Duodenal mucosa (tissue), 2 donors: Measurements from ENCODE around the gene ART5.
"Not testable (repeated sequence)": the region's sequence is repeated elsewhere in the genome, so short reads cannot be mapped to it uniquely, and the experiment has no call there.

Experiments
- H3K27ac ChIP-seq: one replicate; pipeline ENCODE4 v1.7.0; 2013; ENCODE audit warnings: low read depth, low read length
- H3K27me3 ChIP-seq, 2 donors: one replicate each; pipeline ENCODE4 v1.7.0; 2013; ENCODE audit warnings: low read length in 2 of 2, control low read depth in 1 of 2; ENCODE audit not compliant: insufficient read depth in 2 of 2, control insufficient read depth in 1 of 2
- H3K36me3 ChIP-seq, 2 donors: one replicate each; pipeline ENCODE4 v1.7.0; 2013; ENCODE audit warnings: low read length in 2 of 2, control low read depth in 1 of 2; ENCODE audit not compliant: insufficient read depth in 2 of 2, control insufficient read depth in 1 of 2
- H3K4me1 ChIP-seq, 2 donors: one replicate each; pipeline ENCODE4 v1.7.0; 2013; ENCODE audit warnings: low read length in 2 of 2, control low read depth in 1 of 2; ENCODE audit not compliant: insufficient read depth in 2 of 2, control insufficient read depth in 1 of 2
- H3K4me3 ChIP-seq, 2 donors: one replicate each; pipeline ENCODE4 v1.7.0; 2013; ENCODE audit warnings: low read length in 2 of 2, low read depth in 1 of 2
- H3K9ac ChIP-seq, 2 donors: one replicate each; pipeline ENCODE4 v1.7.0; 2013; ENCODE audit warnings: low read length in 2 of 2, low read depth in 1 of 2
- H3K9me3 ChIP-seq, 2 donors: one replicate each; pipeline ENCODE4 v1.7.0; 2013; ENCODE audit warnings: low read length in 2 of 2, control low read depth in 1 of 2; ENCODE audit not compliant: control insufficient read depth in 1 of 2

The ART5 gene

DNA sequence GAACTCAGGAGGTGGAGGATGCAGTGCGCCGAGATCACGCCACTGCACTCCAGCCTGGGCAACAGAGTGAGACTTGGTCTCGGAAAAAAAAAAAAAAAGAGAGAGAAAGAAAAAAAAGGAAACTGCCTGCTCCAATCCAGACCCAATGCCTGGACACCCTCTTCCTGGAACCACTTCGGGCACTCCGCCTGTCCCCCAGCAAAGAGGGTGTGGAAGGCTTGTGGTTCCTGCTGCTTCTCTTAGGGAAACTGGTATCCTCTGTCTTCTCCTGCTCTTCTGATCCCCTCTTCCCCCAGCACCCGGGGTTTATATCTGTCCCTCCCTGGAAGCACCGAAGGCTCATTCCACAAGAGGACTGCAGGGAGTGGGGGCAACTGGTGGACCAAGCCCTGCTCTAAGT is 16.5 kb upstream of the ART5 start:
- Histone ChIP-seq H3K36me3 (no peaks in the 10 kb centered on the region), H3K9me3 (no peaks in the 10 kb centered on the region), H3K27me3 (no peaks in the 10 kb centered on the region), H3K4me1 (no peaks in the 10 kb centered on the region), H3K9ac (no peak overlapping the region), H3K27ac (no peak overlapping the region), H3K4me3 (no peak overlapping the region)

DNA sequence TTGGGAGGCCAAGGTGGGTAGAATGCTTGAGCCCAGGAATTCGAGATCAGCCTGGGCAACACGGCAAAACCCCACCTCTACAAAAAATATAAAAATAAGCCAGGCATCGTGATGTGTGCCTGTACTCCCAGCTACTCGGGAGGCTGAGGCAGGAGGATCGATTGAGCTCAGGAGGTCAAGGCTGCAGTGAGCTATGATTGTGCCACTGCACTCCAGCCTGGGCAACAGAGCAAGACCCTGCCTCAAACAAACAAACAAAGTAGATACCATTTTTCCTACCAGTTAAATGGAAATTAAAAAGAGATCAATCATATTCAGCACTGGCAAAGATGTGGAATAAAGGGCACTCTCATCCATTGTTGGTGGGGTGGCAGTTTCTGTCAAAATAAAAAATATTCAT is 15.5 kb upstream of the ART5 start:
- H3K36me3 ChIP-seq, H3K9me3 ChIP-seq, H3K4me1 ChIP-seq, H3K4me3 ChIP-seq, H3K9ac ChIP-seq, H3K27me3 ChIP-seq, H3K27ac ChIP-seq: not testable (repeated sequence)

DNA sequence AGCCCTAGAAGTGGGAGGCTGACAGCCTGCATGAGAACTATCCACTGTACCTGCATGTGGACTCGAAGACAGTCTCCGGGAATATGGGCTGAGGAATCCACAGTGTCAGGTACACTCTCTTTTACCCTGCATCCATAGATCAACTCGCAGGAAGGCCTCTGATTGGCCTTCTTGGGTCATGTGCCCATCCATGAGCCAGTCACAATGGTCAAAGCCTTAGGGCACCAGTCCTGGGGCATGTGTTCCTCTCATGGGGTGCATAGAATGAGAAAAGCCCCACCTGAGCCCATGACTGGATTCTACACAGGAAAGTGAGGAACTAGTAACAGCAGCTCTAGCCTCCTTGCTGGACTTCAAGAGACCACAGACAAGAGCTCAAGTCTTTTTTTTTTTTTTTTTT is 13.8 kb upstream of the ART5 start:
- Histone ChIP-seq H3K9me3 (no peaks in the 10 kb centered on the region), H3K4me3 (no peak overlapping the region), H3K9ac (no peak overlapping the region), H3K36me3 (no peaks in the 10 kb centered on the region), H3K4me1 (no peaks in the 10 kb centered on the region), H3K27ac (no peak overlapping the region), H3K27me3 (no peaks in the 10 kb centered on the region)

DNA sequence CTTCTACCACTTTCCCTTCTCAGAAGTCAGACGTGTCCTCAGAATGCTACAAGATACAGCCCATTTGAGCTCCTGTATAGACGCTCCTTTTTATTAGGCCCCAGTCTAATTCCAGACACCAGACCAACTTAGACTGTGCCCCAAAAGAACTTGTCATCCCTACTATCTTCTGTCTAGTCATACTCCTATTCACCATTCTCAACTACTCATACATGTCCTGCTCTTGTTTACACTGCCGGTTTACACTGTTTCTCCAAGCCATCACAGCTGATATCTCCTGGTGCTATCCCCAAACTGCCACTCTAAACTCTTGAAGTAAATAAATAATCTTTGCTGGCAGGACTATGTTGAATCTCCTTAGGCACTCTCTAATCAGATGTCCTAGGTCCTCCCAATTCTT is 10.7 kb upstream of the ART5 start:
- not testable (repeated sequence) for H3K27ac ChIP-seq

DNA sequence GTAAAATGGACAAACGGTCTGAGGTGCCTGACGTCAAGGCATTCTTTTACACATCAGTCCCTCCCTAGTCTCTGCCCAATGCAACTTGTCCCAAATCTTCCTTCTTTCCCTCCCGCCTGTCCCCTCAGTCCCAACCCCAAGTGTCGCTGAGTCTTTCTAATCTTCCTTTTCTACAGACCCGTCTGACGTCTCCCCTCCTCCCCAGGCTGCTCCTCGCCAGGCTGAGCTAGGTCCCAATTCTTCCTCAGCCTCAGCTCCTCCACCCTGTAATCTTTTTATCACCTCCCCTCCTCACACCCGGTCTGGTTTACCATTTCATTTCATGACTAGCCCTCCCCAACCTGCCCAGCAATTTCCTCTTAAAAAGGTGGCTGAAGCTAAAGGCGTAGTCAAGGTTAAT is 7.6 kb upstream of the ART5 start:
- H3K27me3 ChIP-seq, H3K9ac ChIP-seq, H3K4me1 ChIP-seq, H3K9me3 ChIP-seq, H3K36me3 ChIP-seq, H3K27ac ChIP-seq, H3K4me3 ChIP-seq: not testable (repeated sequence)

More for the DNA sequence above, 10.7 kb upstream of the ART5 start:
- H3K27me3 ChIP-seq, H3K9ac ChIP-seq, H3K4me3 ChIP-seq, H3K4me1 ChIP-seq, H3K9me3 ChIP-seq, H3K36me3 ChIP-seq: not testable (repeated sequence)

DNA sequence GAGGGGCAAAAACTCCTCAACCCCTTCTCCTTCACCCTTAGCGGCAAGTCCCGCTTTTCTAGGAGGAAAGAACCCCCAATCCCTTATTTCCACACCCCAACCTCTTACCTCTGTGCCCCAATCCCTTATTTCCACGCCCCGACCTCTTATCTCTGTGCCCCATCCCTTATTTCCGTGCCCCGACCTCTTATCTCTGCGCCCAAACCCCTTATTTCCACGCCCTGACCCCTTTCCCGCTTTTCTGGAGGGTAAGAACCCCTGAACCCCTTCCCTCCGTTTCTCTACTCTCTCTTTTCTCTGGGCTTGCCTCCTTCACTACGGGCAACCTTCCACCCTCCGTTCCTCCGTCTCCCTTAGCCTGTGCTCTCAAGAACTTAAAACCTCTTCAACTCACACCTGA is 7.1 kb upstream of the ART5 start:
- not testable (repeated sequence) for H3K9ac ChIP-seq, H3K27ac ChIP-seq, H3K4me3 ChIP-seq, H3K27me3 ChIP-seq, H3K4me1 ChIP-seq, H3K36me3 ChIP-seq, H3K9me3 ChIP-seq

DNA sequence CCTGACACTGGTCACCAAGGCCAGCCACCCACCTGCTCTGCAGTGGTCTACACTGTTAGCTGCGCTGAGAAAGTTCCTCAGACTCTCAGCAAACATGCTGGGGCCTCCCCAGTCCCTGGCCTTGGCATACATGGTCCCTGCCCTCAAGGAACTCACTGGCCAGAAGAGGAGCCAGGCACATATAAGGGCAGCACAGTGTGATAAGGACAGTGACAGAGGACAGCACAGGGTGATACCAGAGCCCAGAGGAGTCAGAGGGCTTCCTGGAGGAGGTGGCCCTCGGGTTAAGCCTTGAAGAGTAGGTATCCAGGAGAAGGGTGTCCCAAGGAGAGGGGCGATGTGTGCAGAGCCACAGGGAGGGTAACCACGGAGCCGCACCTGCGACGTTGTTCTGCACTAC is 3.8 kb upstream of the ART5 start:
- Histone ChIP-seq H3K27me3 (peaks cover 10% of the 10 kb centered on the region in 2 donors), H3K4me3 (no peak overlapping the region), H3K9me3 (no peaks in the 10 kb centered on the region), H3K4me1 (peaks cover 8 to 14% of the 10 kb centered on the region in 2 donors), H3K9ac (no peak overlapping the region), H3K36me3 (no peaks in the 10 kb centered on the region), H3K27ac (no peak overlapping the region)

DNA sequence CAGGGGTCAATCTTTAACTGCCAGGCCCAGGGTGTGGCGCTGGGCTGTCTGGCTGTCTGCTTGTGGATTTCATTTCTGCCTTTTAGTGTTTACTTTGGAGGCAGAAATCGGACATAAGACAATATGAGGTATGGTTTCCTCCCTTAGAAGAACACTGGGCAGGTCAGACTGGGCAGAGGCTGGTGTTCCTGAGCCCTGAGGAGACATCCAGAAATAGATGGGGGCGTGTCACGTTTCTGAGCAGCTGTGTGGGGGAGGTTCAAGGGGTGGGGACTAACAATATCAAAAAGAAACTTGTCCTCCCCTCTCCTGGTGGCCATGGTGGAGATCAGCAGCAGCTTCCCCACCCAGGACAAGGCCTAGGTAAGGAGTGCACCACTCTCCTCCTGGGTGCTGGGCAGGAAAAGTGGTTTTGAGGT is 3.0 kb upstream of the ART5 start, which contains the start of gene ART1:
Gene ART1 (plus strand): TSS at position 312 of the 419 bp plus-strand sequence. CDS start 14,086 bp downstream, outside the sequence.
- Histone ChIP-seq H3K9me3 (no peaks in the 10 kb centered on the region), H3K27ac (no peak within 1 kb of the TSS), H3K4me3 (no peak within 1 kb of the TSS), H3K36me3 (no peaks in the 10 kb centered on the region), H3K4me1 (peaks cover 8 to 14% of the 10 kb centered on the region in 2 donors), H3K27me3 (peaks cover 10% of the 10 kb centered on the region in 2 donors), H3K9ac (no peak within 1 kb of the TSS)

DNA sequence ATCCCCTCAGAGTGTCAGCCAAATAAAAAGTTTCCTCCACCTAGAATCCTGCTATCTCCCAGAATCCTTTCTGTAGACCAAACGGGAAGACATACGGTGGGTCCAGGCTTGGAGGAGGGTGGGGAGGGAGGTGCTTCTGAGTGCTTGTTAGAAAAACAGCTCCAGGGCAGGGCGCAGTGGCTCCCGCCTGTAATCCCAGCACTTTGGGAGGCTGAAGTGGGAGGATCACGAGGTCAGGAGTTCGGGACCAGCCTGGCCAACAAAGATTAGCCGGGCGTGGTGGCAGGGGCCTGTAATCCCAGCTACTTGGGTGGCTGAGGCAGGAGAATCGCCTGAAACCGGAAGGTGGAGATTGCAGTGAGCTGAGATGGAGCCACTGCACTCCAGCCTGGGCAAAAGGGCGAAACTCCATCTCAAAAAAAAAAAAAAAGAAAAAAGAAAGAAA is 1.3 kb upstream of the ART5 start:
- H3K36me3 ChIP-seq, H3K27me3 ChIP-seq, H3K9me3 ChIP-seq, H3K27ac ChIP-seq: not testable (repeated sequence)
- Histone ChIP-seq H3K4me1 (peaks cover 8 to 14% of the 10 kb centered on the region in 2 donors), H3K4me3 (peak overlapping the region; percentile 66 to 68), H3K9ac (peak overlapping the region in 1 of 2 donors; percentile 37)

DNA sequence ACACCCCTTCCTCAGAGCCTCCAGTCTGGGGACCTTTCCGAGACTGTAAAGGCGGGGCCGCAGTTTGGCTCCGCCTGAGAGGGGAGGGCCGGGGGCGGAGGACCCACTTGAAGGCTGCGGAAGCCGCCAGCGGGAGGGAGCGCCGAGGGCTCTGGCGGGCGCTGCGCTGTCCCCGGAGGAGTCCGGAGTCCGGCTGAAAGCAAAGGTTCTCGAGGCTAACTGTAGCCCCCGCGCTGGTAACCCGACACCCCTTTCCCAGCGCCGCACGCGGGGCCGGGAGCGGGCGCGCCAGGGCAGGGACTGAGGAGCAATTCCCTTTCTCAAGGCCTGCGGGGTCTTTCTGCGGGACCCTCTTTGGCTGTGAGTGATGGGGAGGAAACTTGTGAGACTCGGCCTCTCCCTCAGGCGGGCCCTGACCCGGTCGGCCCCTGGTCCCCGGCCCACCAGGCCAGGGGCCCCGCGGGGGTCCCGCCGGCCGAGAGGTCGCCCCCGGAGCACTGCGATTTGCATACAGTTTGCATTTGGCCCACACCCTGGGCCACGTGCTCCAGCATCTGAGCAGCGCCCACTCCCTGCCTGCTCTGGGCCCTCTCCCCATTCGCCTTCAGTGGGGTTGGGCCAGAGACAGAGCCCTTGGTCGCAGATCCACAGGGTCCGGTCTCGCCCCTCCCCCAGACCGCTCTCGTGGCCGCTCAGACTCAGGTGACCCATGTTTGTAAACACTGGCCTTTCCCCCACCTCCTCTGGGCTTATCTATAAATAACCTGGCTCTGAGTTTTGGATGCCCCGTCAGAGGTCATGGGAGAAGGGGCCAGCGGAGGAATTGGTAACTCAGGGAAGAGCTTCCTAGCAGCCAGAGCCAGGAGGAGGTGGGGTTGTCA is 519 bp upstream of the ART5 start:
- peaks cover 8 to 14% of the 10 kb centered on the region in 2 donors for H3K4me1 ChIP-seq
- no peaks in the 10 kb centered on the region for H3K36me3 ChIP-seq
- no peak overlapping the region for H3K27ac ChIP-seq
- H3K9ac ChIP-seq: peak overlapping the region; percentile 18 to 37
- H3K27me3 ChIP-seq: peaks cover 6 to 10% of the 10 kb centered on the region in 2 donors
- H3K9me3 ChIP-seq: no peaks in the 10 kb centered on the region
- peak overlapping the region; percentile 66 to 68 for H3K4me3 ChIP-seq
